LNCaP clone FGC (cell line): ENCODE measurements around the gene ZNF169.
"Not testable (repeated sequence)": the region's sequence is repeated elsewhere in the genome, so short reads cannot be mapped to it uniquely, and the experiment has no call there.

Experiments
- DNase-seq: peaks from one replicate; pipeline ENCODE4 v3.0.0-alpha.2; 2011; ENCODE audit warnings: low read depth
- H3K4me3 ChIP-seq: 2 replicates; pipeline ENCODE4 v1.5.1; 2011; ENCODE audit warnings: mild to moderate bottlenecking, low read depth, low read length, control low read depth
- TF ChIP-seq, protein P1 (sequence below): IDR thresholded peaks from 2 replicates; pipeline ENCODE4 v1.5.1; 2012; ENCODE audit warnings: mild to moderate bottlenecking; ENCODE audit not compliant: control insufficient read depth, insufficient read depth; ENCODE audit errors: extremely low read depth

Gene ZNF169

DNA sequence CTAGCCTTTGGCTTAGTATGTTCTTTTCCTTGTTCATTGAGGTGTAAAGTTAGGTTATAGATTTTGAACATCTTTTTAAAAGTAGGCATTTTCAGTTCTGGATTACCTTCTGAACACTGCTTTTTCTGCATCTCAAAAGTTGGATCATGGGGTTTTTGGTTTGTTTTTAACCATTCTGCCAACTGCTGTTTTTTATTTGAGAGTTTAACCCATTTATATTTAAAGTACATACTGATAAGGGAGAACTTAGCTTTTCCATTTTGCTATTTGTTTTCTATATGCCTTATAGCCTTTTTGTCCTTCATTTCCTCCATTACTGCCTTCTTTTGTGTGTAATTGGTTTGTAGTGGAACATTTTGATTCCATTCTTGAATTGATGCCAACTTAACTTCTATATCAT lies 30.5 kb upstream of the ZNF169 start:
- H3K4me3 ChIP-seq, result no peak overlapping the region
- DNase-seq, result no peak
- TF ChIP-seq, protein P1, sequence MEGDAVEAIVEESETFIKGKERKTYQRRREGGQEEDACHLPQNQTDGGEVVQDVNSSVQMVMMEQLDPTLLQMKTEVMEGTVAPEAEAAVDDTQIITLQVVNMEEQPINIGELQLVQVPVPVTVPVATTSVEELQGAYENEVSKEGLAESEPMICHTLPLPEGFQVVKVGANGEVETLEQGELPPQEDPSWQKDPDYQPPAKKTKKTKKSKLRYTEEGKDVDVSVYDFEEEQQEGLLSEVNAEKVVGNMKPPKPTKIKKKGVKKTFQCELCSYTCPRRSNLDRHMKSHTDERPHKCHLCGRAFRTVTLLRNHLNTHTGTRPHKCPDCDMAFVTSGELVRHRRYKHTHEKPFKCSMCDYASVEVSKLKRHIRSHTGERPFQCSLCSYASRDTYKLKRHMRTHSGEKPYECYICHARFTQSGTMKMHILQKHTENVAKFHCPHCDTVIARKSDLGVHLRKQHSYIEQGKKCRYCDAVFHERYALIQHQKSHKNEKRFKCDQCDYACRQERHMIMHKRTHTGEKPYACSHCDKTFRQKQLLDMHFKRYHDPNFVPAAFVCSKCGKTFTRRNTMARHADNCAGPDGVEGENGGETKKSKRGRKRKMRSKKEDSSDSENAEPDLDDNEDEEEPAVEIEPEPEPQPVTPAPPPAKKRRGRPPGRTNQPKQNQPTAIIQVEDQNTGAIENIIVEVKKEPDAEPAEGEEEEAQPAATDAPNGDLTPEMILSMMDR, result no peak

DNA sequence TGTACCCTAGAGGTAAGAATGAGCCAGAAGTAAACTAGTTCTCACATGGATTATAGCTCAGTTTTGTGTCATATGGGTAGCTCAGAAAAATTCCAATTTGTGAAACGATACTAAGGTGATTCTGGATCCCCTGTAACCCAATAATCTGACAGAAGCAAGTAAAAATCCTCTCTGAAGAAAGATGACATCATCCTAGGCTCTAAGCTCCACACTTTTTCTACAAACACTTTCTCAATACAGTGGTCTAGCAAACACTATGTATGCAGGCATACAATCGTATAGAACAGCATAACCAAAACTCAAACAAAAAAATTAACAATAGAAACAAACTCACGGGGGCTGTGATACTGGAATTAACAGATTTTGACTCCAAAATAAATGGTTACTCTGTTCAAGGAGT lies 26.7 kb upstream of the ZNF169 start:
- TF ChIP-seq, protein P1, result no peak
- no peak overlapping the region for H3K4me3 ChIP-seq
- DNase-seq, result no peak

DNA sequence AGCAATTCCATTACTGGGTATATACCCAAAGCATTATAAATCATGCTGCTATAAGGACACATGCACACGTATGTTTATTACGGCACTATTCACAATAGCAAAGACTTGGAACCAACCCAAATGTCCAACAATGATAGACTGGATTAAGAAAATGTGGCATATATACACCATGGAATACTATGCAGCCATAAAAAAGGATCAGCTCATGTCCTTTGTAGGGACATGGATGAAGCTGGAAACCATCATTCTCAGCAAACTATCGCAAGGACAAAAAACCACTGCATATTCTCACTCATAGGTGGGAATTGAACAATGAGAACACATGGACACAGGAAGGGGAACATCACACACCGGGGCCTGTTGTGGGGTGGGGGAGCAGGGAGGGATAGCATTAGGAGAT lies 18.0 kb upstream of the ZNF169 start:
- H3K4me3 ChIP-seq, DNase-seq: not testable (repeated sequence)

DNA sequence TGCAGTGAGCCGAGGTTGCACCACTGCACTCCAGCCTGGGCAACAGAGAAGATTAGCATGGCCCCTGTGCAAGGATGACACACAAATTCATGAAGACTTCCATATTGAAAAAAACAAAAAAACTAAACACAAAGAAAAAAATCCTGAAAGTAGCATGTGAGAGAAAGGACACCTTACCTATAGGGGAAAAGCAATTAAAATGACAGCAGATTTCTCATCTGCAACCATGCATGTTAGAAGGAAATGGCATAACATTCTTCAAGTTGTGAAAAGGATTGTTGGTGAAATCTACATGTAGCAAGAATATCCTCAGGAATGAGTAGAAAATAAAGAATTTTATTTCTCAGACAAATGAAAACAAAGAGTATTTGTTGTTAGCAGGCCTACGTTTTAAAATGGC lies 13.4 kb upstream of the ZNF169 start:
- TF ChIP-seq, protein P1, result no peak
- no peak overlapping the region for H3K4me3 ChIP-seq
- DNase-seq, result no peak

DNA sequence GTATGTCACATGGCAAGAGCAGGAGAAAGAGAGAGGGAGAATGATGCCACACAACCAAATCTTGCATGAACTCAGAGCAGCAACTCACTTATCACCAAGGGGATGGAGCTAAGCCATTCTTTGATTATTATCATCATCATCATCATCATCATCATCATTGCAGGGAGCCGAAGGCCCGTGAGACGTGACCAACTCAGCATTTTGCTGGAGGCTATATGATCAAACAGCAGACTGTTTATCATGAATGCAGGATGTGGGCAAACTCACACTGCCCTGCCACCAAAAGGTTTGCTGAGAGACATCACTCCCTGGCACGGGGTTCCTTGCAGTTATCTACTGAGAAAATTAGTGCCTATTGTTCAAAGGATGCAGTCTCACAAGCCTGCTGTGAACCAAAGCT lies 8.6 kb upstream of the ZNF169 start:
- TF ChIP-seq, protein P1, result no peak
- DNase-seq, result no peak
- no peak overlapping the region for H3K4me3 ChIP-seq

DNA sequence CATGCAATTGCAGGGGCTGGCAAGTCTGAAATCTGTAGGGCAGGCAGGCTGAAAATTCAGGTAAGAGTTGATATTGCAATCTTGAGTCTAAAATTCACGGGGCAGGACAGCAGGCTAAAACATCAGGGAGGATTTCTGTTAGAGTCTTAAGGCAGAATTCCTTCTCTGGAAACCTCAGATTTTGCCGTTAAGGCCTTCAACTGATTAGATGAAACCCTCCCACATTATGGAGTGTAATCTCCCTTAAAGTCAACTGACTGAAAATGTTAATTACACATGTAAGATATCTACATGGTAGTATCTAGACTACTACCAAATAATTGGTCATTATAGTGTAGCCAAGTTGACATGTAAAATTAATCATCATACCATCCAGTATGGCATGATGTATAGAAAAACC lies 3.1 kb upstream of the ZNF169 start:
- no peak overlapping the region for H3K4me3 ChIP-seq
- TF ChIP-seq, protein P1, result no peak
- DNase-seq, result no peak

DNA sequence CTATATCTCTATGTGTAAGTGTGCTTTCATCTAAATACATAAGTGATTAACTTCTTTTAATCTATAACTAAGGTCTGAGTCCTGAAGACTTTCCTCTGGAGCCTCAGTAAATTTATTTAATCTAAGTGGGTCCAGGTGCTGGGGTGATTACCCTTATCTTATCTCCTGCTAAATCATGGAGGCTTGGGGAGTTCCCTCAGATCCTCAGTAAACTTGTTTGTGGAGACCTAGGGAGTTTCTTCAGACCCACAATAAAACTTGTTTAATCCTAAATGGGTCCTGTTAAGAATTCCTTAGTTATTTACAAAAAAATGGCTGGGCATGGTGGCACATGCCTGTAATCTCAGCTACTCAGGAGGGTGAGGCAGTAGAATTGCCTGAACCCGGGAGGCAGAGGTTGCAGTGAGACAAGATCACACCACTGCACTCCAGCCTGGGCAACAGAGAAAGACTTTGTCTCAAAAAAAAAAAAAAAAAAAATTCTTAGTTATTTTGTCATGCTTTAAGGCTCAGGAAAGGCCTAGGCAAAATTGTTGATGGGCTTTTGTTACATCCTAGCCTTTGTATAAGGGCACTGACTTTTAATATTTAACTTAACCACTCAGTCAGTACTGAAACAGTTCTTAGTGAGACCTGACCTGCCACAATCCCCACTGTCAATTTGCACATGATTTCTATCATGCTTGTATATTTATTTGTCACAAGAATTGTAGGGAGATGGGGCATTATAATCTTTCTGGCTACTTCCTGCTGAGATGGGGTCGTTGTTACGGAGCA lies 6.7 kb downstream of the ZNF169 start:
- not testable (repeated sequence) for H3K4me3 ChIP-seq, DNase-seq

DNA sequence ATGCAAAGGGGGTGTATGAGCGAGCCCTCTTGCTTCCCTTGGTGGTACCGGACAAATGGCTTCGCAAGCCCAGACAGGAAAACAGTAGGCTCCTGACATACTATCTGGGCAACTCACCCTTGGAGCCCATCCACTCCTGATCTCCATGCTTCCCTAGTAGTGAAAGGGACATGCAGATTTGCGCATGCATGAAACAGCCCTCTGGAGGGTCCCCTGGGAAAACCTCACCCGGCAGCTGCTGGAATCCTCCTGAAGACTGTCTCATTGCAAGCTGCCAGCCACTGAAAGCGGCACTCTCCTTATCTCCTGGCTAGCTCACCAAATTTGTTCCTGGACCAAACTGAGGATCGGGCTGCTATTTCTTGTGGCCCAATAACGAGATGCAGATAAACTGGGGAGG lies 10.2 kb downstream of the ZNF169 start:
- TF ChIP-seq, protein P1, result no peak
- no peak for DNase-seq
- H3K4me3 ChIP-seq, result no peak overlapping the region
